Lung microvascular endothelial cell (primary cell): ENCODE measurements around the gene PRDM4. TPM values are rescaled to one million over a fixed set of nuclear protein-coding genes. Genes with fewer than 3 reads are reported as not detected.

Experiments used
- DNase-seq, 2 donors: peaks; one replicate each; pipeline versions ENCODE4 v3.0.0 to v3.0.0-alpha.2; 2010; ENCODE audit warnings: low read depth in 2 of 2
- total RNA-seq: library from RNA; depleted of rRNA; stranded (reverse); fragments of >200 nt; gene quantifications from 2 replicates; pipeline ENCODE4 v1.2.1, GENCODE V29; 2014

The PRDM4 gene
- total RNA-seq, 1 donor from 2014 or later = 19.2 TPM

GRCh38 chr12:107695772-107696171, 65.2 kb downstream of the PRDM4 start:
- DNase-seq = peak; percentile 35 to 54

- peak; percentile 98 for DNase-seq
Observed at GRCh38 chr12:107685360-107686248, 75.3 kb downstream of the PRDM4 start, which contains the start of gene PWP1. PWP1 (plus strand) TSS chr12:107685799; CDS start chr12:107685900, 101 bp downstream.

- DNase-seq = peak; percentile 20 to 42
Observed at GRCh38 chr12:107684990-107685359, 76.0 kb downstream of the PRDM4 start.

- DNase-seq = no peak
Observed at GRCh38 chr12:107684029-107684795, 76.7 kb downstream of the PRDM4 start.

Other genes with a start within 250 kb of the PRDM4 start
- gene PWP1, start 75.3 kb downstream of the PRDM4 start, total RNA-seq = 49.2 and 51.4 TPM in 2 replicates
- gene ASCL4, start 13.6 kb upstream of the PRDM4 start, total RNA-seq = not detected in 2 replicates